HG03354 (cell line): ENCODE data around the gene NF1.

Experiments used
- ATAC-seq: cut with Tn5 transposase; IDR thresholded peaks from one replicate; pipeline ENCODE4 v1.9.1; 2021; ENCODE audit warnings: mild to moderate bottlenecking; ENCODE audit not compliant: unreplicated experiment, poor library complexity, severe bottlenecking

Gene NF1

DNA sequence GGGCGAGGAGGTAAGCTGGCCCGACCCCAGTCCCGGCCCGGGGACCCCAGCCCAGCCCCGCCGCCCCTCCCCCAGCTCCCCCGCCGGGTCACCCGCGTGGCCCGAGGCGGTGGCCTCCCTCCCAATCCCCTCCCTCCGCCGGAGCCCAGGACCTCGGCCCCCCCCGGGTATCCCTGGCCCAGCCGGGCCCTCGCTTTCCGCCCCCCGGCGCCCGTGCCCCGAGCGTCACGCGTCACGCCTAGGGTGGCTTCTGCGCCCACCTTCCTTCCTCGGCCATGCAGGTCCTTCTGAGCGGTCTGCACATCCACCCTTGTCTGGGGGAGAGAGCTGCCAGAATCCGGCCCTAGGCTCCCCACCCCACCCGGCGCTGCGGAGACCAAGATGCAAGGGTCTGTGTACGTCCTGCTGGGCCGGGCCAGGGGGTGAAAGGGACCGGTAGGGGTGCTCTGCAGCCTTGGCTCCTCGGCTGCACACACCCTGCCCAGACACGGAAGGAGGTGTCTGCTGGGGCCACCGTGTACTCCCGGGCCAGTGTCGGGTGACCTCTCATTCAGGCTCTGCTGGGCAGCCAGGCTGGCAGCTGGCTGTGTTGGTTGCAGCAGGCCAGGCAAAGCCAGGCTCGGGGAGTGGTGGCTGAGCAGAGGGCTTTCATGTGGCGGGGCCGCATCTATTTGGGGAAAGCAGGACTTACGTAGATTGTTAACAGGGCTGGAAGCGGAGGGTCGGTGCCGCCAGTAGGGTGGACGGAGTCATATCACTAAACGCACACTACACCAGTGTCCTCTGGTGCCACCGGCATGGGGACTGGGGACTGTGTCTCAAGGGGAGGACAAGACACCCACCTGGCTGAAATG lies 297.5 kb downstream of the NF1 start:
- ATAC-seq = no peak

DNA sequence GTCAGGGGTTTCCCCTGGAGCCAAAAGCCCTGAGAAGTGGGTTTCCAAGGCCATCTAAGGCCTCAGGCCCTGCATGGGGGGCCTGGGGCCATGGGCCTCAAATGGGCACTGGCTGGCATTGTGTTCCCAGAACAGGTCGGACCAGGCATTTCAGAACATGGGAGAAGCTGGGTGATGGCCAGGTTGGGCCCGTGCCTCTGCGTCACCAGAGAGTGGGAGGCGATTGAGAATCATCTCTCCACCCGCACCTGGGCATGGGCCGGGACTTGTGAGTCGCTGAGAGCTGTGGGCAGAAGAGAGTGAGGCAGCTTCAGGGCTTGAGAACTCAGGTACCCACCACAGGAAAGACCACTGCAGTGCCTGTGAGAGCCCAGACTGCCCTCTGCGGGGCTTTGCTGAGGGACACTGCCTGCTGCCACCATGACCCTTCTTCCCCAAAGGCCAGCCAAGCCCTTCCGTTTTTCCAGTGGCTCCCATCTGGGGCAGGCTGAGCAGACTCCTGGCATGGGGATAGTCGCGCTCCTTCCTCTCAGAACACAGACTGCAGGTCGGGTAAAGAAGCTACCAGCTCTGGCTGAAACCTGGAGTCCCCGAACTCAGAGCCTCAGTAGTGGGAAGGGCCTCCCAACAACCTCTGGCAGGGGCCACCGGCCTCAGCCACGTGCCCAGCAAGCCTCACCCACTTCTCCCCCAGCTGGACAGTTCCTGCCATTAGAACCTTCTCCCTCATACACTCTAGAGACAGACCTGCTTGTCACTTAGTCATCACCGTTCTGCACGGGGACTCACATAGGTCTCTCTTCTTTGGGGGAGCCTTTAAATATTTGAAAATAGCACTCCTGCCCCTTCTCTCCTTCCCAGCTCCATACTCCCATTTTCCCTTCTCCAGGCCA lies 298.3 kb downstream of the NF1 start:
- no peak for ATAC-seq

DNA sequence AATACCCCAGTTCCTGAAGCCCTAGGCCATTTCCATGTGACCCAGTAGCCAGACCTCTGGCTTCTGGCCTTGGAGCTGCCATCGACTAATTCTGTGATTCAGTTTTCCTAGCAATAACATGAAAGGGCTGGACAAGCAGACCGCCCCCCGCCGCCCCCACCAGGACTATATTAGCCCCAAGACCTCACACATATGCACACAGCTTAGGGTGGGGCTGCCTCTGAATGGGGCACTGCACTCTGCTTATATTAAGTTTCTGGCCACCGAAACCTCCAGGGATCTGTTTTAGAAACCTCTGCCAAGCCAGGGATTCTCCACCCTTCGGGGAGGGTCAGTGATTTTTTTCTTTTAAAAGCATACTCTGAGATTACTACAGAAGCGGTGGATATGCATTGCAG lies 299.0 kb downstream of the NF1 start:
- no peak for ATAC-seq

DNA sequence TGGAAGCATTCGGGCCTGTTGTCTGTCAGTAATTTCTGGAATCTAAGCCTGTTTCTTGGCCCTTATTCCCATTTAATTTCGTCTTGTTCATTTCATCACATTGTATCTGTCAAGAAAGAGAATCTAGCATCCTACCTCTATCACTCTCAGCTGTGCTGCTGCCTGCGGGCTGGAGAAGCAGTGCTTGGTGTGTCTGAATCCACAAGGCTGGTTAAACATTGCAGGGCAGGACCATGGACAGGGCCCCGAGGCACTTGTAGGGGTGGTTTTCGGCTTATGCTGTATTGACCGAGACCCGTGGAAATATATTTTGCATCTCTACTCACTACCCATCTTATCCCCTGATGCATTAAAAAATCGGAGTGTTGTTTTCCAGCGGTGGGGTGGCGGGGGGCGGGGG lies 299.8 kb downstream of the NF1 start:
- ATAC-seq = no peak

DNA sequence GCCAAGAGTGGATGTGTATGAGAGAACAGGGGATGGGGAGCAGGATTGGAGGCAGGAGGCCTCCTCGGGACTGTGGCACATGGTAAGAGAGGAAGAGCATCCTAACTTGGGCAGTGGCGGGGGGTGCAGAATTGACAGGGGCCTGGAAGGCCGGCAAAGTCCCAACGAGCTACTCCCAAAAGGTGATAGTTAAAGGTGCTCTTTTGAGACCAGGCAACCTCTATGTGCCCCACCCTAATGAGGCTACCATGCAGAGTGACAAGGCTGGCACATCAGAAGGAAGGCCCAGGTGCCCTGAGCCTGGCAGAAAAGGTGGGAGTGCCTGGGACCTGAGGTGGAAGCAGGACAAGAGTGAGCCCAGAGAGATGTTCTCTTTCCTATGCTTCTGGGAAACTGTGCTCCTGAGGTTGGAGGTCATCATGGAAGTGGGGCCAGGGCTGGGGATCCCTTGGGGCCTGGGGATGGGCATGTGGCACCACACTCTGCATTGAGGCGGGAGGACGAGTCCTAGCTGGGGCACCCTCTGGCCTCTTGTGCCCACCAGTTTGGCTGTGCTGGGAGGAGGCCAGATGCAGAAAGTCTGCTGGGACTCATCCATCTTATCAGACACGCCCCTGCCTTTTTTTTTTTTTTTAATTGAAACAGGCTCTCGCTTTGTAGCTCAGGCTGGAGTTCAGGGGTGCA lies 302.6 kb downstream of the NF1 start:
- no peak for ATAC-seq

DNA sequence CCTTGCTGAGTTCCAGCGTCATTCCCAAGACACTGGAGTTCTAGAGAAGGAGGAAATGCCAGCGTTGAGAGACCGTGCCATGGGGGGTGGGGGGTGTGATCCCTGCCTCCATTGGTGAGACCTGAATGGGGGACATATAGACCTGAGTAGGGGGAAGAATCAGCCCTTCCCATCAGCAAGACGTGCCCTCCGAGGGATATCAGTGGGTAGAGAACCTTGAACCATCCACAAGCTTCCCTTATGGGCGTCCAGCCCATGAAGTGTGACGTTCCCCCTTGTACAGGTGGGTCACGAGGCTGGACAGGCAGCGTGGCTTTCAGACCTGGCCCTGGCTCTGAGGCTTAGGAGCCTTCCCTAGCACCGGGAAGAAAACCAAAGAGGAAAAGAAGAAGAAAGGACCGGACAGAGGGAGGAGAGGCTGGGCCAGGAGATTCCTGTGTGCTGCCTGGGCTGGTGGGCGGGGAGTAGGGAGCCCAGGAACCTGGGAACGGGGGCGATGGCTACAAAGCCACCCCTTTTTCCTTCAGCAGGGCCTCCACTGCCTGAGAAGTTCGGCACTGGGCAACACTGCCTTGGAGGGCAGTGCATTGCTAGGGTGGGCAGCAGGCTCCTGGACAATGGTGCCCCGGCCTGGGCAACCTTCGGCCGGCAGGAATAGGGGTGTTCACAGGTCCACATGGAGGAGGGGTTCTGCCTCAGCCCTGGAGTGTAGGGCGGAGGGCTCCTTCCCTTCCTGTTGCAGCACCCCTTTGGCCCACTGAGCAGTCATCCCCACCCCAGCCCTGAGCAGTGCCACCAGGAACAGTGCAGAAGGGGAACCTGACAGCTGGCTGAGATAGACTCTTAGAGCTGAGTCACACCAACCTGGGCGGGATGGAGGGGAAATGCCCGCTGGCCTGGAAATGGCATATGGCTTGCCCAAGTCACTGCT lies 303.9 kb downstream of the NF1 start:
- ATAC-seq = no peak

DNA sequence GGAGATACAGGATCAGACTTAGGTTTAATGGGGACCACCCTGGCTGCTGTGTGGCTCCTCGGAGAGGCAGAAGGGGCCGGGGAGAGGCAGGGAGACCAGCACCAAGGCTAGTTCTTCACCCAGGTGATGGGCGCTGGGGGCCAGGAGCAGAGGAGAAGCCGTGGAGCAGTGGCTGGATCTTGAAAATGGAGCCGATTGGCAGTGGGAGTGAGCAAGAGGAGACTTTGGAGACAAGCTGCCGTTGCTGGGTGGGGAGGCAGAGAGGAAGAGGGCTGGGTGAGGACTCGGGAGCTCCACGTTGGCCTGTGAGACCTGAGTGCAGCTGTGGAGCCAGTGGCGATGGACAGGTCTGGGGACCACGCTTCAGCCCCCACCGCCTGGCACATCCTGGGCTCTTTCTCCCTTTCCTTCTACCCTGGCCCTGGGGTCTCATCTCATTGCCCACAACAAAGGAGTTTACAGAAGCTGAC lies 305.7 kb downstream of the NF1 start:
- ATAC-seq = no peak

DNA sequence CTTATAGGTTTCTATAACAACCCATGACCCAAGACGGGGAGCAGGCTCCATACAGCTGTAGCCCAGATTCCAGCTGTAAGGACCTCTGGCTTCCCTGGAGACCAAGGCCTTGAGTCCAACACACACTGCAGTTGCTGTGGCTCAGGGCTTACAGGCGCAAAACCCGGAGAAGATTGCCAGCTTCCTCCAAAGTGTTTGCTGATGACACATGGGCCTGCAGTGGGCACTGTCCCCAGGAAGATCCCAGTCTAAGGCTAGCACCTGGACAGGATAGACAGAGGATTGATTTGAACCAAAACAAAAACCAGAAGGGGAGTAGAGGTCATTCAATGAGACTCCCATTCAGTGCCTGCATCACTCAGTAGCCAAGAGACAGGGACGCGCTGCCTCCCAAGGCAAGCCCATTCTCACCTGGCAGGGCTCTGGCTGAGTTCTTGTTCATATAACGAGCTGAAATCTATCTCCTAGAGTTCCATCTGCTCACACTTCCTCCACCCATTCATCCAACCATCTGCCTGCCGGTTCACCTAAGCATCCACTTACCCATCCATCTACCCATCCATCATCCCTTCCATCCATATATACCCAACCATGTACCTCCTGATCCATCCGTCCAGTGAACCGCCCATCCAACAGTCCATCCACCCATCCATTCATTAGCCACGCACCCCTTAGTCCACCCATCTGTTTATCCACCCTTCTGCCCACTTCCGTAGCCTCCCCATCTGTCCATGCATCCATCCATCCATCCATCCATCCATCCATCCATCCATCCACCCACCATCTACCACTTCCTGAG lies 306.9 kb downstream of the NF1 start:
- ATAC-seq = no peak

DNA sequence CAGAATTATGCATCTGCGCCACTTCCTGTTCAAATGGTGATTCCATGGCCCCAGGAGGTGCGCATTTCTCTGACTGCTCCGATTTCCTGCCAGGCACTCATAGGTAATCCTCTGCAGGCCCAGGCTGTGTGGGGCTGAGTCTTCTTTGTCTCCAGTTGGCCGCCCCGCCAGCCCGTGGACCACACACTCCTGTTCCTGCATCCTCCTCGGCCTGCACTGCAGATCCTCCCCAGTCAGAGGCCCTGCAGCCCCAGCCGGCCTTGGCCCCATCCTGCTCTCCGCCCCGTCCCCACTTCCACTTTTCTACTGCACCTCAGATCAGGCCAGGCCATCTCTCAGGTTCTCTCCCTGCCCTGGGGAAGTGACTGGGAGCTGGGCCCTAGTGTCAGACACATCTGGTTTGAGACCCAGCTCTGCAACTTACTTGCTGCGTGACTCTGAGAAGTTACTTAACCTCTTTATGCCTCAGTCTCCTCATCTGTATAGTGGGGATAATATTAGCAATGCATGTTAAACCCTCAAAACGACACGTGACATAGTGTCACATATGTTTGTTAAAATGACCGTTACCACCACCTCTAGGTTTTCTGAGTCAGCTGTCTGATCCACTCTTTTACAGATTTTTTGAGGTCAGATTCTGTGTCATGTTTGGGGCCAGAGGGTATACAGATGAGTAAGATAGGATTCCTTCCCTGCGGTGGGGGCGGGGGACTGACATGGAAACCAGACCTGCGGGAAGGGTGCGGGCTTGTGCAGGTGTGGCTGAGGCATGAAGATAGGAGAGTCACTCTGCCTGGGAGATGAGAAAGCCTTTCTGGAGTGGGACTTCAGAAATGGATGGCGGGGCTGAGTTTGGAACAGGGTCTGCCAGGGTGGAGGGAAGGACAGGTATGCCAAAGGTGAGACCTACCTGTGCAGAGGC lies 309.5 kb downstream of the NF1 start:
- ATAC-seq = no peak

DNA sequence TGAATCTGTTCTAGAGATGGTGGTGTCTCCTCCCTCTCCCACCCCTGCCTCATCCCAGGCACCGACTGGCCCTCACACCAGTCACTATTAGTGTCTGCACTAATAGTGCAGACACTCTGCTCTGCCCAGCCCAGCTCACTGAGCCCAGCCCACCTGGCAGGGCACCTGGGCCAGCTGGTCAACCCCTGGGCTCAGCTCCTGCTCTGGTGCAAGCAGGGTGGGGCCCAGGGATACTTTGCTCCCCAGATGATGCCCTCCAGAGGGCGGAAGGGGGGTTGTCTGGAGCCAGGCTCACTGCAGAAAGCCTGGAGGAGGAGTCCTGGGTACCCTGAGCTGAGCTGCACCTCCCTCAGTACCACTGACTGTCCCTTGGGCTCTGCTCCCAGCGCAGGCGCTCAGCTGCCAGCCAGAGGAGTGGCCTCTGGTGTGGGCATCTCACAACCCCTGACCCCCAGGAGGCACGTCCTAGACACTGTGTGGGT lies 311.2 kb downstream of the NF1 start:
- no peak for ATAC-seq

DNA sequence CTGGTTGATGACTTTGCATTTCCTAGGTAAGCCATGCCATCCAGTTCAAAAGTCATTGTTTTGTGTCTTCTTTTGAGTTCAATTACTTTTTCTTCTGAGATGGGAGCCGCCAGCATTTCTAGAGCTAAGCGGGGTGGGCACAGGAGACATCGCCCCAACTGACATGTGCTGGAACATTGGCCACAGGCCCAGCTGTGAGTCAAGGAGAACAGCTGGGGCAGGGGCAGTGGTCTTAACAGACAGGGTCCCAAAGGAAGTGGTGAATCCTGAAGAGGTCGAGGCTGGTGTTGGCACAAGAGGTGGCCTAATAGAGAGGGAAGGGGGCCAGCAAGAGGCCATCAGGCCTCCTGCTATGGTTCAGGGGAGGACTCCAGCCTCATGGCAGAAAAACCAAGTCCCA lies 313.8 kb downstream of the NF1 start:
- ATAC-seq = no peak

DNA sequence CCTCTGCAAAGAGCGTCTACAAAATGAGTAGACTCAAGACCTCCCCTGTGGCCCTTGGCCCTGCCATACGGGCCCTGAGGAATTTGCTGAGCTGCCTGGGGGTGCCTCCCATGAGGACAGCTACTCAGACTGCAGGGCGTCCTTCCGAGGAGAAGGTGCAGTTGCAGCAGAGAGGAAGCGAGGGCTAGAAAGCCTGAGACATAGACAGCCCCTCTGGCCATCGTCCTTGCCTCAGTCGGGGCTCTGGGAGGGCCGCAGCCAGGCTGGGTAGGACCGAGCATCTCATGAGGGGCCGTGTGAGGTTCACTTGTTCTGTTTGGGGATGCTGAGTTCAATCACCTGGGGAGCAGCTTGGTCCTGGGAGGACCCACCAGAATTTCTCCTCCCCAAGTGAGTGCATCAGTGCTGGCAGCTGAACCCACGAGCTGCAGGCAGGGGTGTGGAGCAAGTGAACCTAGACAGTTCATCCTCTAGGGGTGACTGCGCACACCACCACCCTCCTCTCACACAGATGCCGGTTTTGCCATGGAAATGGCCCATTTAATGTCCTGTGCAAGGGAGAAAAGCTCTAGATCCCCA lies 317.0 kb downstream of the NF1 start:
- no peak for ATAC-seq

DNA sequence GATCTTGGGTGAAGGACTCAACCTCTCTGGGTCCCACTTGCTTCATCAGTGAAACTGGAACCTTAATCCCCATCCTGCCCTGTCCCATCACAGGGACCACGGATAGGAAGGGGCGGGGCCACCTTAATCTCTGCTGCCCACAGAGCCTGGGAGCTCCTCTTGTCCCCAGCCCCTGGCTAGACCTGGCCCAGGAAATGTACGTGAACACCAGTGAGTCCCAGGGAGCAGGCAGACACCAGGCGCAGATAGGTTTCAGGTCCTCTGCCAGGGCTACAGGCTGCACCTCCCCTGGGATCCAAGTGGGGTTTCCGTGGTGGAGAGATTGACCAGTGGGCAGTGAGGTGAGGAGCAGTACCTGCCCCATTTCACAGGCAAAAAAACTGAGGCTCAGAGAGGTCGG lies 317.7 kb downstream of the NF1 start:
- ATAC-seq = no peak

DNA sequence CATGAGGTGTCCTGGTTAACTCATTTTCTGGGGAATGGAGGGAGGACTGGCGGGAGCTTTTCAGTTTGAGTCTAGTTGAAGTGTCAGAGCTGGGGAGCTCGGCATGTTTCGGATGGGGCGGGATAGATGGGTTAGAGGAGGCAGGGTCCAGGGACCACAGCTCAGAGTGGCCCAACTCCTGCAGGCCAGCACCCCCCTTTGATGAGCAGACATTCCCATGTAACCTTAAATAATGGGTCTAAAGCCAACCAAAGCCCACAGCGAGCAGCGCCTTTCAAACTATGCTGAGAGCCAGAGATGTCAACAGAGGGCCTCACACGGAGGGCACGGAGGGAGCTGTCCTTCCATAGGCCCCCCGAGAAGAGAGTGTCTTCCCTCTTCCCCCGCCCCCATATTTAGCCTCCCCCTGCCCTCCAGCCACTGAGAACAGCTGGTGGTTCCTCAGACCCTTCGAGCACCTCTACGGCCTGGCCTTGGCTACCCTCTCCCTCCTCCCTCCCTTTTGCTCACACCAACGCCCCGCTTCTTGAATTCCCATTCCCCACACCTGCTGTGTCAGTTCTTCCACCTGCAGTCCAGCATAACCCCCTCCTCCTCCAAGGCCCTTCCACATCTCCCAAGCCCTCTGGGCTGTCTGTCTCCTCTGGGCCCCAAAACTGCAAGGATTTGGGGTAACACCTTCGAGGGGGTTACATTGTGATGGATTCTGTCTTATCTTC lies 318.5 kb downstream of the NF1 start:
- ATAC-seq = no peak

DNA sequence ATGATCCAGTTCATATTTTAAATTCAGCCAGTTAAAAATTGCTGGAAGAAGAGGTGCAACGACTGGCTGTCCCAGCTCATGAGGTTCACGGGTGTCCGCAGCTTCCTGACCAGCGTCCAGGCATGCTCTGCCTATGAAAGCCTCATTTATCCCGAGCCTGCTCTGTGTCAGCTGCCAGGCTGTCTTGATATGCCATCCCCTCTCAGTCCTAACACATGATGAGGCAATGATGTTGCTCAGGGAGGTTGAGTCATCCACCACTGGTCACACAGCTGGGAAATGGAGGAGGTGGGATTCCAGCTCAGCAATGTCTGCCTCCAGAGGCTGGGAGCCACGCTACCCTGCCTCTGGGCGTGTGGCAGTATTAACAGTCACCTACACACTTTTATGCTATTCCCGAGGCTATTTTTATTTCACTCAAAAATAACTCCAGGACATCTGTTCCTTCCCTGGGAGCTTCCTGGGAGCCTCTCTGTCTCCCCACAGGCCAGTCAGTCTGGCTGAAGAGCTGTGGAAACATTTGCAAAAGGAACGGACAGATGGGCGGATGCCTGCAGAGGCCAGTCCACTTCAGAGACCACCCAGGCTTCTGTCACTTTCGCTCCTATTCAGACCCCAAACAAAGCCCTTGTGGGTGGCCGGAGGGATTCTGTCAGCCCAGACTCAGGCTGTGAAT lies 319.2 kb downstream of the NF1 start:
- no peak for ATAC-seq

DNA sequence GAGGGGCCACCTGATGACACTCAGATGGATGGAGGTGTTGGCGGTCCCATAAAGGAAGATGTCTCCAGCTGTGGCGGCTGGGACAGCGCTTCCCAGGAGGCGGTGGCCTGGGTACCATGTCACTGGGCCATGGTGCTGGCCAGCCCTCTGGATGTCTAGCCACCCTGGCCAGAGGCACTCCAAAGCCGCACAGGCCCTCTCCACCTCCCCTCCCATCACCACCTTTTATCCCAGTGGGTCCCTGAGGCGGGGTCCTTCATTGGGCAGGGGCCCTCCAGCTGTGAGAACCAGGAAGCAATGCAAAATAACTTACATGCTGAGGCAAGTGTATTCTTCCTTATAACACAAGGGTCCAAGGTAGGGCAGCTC lies 319.8 kb downstream of the NF1 start:
- ATAC-seq = no peak
